Sigmoid colon (tissue), 4 donors: ENCODE results near the gene UBXN11.

Experiments
- CTCF ChIP-seq, 4 experiments: fragments of 450-650 bp in 3 of 4; fragments of 200-600 bp in 1 of 4; IDR thresholded peaks; one replicate each; pipeline ENCODE4 v1.5.1; 2016 to 2019; ENCODE audit warnings: antibody characterized with exemption in 4 of 4, mild to moderate bottlenecking in 3 of 4, moderate library complexity in 2 of 4
- POLR2A ChIP-seq, 2 donors: fragments of 450-650 bp; IDR thresholded peaks; one replicate each; pipeline ENCODE4 v1.6.1; 2016; ENCODE audit warnings: antibody characterized with exemption in 2 of 2, mild to moderate bottlenecking in 2 of 2, moderate library complexity in 2 of 2
- POLR2AphosphoS5 ChIP-seq, 4 donors: sonication (generic); formaldehyde crosslinking; IDR thresholded peaks; one replicate each; pipeline ENCODE4 v1.6.1; 2017; ENCODE audit warnings: antibody characterized with exemption in 4 of 4

- TF ChIP-seq POLR2A (IDR thresholded peaks at IDR 0.05), result no peak
- no peak for TF ChIP-seq CTCF (IDR thresholded peaks at IDR 0.05)
- TF ChIP-seq POLR2AphosphoS5 (IDR thresholded peaks at IDR 0.05), result no peak
Observed at GRCh38 chr1:26351590-26352337, 45.3 kb upstream of the UBXN11 start.
